ENCODE results near the gene SETD4.
"Not testable (repeated sequence)": the region's sequence is repeated elsewhere in the genome, so short reads cannot be mapped to it uniquely, and the experiment has no call there.

Gene SETD4

DNA sequence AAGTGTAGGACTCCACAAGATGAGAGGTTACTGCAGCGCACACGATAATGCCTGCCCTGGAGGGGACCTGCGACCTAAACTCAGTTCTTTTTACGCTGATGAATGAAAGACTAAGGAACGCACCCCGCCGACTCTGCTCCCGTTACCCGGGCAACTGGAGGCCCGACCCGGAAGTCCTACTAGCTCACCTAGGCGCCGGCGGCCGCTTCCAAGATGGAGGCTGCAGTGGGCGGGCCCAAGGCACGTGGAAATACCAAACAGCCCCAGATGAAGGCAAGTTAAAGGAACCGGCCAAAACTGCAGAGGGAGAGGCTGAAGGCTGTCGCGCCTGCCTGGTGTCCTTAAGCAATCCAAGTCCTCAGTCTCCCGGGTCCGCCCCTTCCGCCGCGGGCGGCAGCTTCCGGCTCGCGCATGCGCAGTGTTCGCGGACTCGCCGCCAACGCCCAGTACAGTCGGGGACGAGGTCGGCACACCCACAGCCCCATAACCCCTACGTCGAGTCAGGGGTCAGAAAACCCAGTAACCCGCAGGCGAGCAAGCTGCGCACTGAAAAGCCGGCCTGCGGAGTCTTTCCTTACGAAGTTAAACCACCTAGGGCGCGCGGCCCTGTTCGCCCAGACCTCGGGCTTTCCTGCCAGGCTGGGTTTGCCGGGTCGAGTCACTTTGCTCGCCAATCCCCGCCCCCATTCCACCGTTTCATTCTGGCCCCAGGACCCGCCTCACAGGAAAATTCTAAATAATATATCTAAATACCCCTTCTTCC, at the start of gene SETD4:
TSS of gene SETD4 (minus strand) at position 368 of the 763 bp plus-strand sequence. CDS start 1,638 bp downstream, outside the sequence.
- peak; percentile 93 for DNase-seq

DNA sequence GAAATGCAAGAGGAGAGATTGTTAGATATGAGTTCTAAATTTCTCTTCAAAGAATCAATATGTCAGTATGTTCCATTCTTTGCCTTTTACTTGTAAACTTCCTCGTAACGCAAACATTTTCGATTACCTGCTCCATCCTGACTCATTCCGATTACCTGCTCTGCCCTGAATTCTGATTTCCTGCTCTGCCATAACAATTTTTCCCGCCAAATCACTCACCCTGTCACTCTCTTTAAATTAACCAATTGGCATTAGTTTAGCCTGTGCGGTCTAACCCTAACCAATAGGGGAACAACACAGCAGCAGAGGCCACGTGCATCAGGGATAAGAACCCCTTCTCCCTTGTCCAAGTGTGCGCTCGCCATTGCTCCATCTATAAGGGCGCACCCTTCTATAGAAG, 49.5 kb upstream of the SETD4 start:
- no peak for DNase-seq

- DNase-seq = no peak
Measured at GRCh38 chr21:36105327-36105842, 45.1 kb upstream of the SETD4 start.

- no peak for DNase-seq
Measured at GRCh38 chr21:36104317-36105300, 44.3 kb upstream of the SETD4 start.

DNA sequence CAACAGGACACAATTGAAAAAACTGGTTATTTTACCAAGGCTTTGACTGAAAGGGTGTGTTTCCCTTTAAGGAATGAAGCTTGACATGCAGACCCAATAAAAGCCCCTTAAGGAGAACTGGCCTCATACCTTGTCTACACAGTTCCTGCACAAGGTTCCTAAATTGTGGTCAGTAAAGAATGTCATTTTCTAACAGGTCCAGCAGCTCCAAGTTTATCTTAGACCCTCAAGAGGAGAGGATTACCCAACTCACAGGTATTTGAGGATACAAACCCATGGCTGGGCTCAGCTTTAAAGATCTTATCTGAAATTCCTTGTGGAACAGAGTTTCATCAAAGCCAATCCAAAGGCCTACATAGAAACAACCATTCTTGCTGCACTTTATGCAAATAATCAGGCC, 43.1 kb upstream of the SETD4 start:
- no peak for DNase-seq

- DNase-seq = no peak
Measured at GRCh38 chr21:36100971-36101641, 40.8 kb upstream of the SETD4 start.

DNA sequence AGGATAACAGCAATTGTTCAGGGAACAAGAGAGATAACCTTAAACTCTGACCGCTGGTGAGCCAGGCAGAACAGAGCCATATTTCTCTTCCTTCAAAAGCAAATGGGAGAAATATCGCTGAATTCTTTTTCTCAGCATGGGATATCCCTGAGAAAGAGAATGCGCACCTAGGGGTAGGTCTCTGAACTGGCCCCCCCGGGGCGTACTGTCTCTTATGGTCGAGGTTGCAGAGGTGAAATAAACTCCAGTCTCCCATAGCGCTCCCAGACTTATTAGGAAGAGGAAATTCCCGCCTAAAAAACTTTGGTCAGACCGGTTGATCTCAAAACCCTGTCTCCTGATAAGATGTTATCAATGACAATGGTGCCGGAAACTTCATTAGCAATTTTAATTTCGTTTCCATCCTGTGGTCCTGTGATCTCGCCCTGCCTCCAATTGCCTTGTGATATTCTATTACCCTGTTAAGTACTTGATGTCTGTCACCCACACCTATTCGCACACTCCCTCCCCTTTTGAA, 39.4 kb upstream of the SETD4 start:
- DNase-seq = not testable (repeated sequence)

DNA sequence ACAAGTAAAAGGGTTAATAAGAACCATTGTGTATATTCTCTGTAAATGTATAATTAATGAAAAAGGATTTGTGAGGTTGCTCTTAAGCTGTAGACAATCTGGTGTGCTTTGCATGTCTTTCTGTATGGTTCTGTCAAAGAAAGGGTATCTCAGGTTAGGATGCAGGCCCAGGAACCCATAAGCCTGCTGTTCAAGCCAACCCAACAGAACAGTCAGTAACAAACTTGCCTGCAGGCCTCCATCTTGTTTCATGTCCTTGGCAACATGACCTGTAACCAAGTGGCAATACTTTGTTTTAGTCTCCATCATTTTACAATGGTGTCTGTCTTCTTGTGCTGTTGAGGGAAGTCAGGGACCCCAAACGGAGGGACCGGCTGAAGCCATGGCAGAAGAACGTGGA, 38.7 kb upstream of the SETD4 start:
- DNase-seq = no peak

DNA sequence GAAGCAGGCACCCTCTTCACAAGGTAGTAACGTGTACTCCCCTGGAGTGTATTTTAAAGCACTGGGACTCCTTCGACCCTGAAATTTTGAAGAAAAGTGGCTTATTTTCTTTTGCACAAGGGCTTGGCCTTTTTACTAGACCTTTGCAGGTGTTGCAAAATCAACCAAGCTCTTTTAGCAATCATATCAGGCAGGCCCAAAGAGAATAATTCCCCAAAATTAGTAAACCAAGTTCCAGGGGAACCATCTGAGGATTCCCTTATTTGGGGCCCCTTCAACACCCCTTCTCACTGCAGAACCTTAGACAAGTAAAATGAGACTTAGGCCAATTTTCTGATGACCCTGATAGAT, 37.8 kb upstream of the SETD4 start:
- no peak for DNase-seq

DNA sequence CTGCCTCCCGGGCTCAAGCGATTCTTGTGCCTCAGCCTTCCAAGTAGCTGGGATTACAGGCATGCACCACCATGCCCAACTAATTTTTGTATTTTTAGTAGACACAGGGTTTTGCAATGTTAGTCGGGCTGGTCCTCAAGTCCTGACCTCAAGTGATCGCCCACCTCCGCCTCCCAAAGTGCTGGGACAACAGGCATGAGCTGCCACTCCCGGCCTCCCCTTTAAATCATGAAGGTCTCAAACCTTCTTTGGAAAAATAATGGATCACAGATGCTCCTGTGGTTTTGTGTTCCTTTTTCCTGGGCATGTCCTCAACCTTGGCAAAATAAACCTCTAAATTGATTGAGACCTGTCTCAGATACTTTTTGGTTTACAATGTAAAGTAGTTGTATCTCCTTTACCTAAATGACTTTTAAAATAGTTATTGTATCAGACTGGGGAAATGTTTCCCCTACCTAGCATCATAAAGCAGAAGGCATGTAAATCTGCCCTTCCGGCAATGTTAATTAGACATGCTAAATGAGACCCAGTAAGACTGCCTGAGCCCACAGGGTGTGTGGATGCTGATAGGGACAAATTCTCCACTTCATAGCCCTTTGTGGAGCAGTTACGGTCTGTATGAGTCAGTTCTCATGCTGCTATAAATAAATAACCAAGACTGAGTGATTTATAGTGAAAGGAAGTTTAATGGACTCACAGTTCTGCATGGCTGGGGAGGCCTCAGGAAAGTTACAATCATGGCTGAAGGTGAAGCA, 37.3 kb upstream of the SETD4 start:
- DNase-seq = no peak

- DNase-seq = no peak
Measured at GRCh38 chr21:36096398-36097290, 36.3 kb upstream of the SETD4 start.

DNA sequence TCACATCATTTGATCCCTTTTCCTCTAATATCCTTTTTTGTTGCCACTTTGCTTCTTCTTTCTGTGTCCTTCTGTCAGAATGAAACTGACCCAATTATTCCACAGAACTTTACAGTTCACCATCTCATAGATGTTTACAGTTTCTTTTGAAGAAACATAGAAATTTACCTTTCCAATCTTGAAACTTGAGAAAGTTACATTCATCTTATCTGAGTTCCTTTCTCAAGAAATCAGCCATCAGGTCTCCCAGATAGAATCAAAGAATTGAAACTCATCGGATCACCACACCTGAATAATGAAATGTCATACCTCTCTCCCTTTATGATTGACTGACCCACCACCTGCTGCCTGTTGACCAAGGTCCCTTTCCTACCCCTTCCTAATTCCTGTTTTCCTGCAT, 33.2 kb upstream of the SETD4 start:
- DNase-seq = no peak

- no peak for DNase-seq
Measured at GRCh38 chr21:36092681-36093080, 32.4 kb upstream of the SETD4 start.

GRCh38 chr21:36089946-36090345, 29.6 kb upstream of the SETD4 start:
- no peak for DNase-seq

DNA sequence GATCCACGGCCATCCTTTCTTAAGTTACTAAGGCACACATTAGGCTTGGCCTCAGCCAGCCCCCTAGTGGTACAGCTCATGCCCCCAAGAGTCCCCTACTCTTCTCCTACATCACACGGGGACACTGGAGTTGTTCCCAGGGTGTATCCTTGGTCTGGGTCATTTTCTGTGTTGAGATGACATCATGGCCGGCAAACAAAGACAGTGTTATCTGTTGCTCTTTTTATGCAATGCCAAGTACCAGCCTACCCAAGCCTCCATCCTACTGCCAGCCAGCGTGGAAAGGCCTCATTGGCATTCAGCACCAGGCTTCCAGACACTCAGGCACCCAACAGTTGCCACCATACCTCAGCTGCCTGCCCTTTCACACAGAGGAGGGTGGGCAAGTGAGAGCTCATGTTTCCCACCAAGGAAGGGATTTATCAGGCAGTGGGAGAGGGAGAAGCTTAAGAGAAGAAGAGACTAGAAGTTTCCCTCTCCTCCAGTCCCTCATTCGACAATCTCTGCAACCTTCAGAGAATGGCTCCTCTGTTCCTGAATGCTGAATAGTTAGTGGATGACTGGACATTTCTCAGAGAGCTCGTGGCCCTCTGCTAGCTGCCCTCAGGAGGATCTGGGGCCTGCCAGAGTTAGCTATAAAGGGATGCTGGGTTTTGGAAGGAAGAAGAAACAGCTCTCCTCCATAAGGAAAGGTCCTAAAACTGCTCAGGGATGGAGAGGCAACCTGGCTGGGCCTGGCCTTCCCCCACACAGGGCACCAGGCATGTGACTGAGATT, 27.2 kb upstream of the SETD4 start:
- DNase-seq = no peak

- DNase-seq = no peak
Measured at GRCh38 chr21:36082237-36082664, 21.9 kb upstream of the SETD4 start.

GRCh38 chr21:36080386-36080785, 20.1 kb upstream of the SETD4 start:
- no peak for DNase-seq

- DNase-seq = no peak
Measured at GRCh38 chr21:36079671-36080070, 19.3 kb upstream of the SETD4 start.

- DNase-seq = no peak
Measured at GRCh38 chr21:36079010-36079649, 18.8 kb upstream of the SETD4 start.

- DNase-seq = no peak
Measured at GRCh38 chr21:36077758-36078157, 17.4 kb upstream of the SETD4 start.

Data from DMS53 (cell line).